ENCODE measurements around the gene SORBS2. TPM values are rescaled to one million over a fixed set of nuclear protein-coding genes. Genes with fewer than 3 reads are reported as not detected.
"Not testable (repeated sequence)": the region's sequence is repeated elsewhere in the genome, so short reads cannot be mapped to it uniquely, and the experiment has no call there.

The SORBS2 gene, protein sequence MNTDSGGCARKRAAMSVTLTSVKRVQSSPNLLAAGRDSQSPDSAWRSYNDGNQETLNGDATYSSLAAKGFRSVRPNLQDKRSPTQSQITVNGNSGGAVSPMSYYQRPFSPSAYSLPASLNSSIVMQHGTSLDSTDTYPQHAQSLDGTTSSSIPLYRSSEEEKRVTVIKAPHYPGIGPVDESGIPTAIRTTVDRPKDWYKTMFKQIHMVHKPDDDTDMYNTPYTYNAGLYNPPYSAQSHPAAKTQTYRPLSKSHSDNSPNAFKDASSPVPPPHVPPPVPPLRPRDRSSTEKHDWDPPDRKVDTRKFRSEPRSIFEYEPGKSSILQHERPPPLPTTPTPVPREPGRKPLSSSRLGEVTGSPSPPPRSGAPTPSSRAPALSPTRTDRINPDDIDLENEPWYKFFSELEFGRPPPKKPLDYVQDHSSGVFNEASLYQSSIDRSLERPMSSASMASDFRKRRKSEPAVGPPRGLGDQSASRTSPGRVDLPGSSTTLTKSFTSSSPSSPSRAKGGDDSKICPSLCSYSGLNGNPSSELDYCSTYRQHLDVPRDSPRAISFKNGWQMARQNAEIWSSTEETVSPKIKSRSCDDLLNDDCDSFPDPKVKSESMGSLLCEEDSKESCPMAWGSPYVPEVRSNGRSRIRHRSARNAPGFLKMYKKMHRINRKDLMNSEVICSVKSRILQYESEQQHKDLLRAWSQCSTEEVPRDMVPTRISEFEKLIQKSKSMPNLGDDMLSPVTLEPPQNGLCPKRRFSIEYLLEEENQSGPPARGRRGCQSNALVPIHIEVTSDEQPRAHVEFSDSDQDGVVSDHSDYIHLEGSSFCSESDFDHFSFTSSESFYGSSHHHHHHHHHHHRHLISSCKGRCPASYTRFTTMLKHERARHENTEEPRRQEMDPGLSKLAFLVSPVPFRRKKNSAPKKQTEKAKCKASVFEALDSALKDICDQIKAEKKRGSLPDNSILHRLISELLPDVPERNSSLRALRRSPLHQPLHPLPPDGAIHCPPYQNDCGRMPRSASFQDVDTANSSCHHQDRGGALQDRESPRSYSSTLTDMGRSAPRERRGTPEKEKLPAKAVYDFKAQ (N-terminal part only)
- polyA plus RNA-seq (ENCODE audit: insufficient read length) = 25.3 TPM

DNA sequence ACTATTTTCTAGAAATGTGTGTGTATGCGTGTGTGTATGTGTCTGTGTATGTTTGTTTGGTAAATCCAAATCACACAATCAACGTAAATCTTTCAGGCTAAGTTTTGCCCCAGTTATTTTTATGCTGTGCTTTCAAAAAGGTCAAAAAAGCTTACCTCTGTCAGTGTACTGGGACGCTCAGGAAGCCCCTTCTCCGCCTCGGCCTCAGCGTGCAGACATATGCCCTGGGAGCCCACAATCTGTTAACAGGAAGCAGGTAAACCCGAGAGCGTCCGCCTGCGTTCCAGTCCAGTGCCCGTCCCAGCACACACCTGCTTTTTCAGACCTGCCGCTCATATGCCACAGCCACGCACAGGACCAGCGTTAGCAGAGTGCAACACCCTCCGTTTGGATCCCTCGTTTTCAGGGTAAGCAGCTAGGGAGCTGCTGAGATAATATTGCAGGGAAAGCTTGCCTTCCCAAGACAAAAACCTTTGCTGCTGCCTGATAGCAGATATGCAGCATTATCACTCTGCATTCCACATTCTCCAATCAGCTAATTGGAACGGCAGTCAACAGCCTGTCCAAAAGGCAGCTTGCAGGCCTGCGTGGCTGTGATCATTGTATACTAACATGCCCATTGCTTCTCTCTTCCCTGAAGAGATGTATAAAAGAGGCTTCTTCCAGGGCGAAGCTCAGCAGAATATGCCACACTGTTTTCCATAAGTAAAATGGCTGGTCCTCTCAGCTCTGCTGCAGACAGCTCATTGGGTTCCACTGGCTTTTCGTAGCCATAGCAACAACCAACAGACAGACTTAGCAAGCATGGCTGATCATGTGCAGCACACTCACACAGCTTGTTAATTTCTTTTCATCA lies at the start of gene SORBS2:
Gene SORBS2 (minus strand): TSS at position 686 of the 856 bp plus-strand sequence. CDS start 121,623 bp downstream, outside the sequence.
- DNase-seq = no peak

DNA sequence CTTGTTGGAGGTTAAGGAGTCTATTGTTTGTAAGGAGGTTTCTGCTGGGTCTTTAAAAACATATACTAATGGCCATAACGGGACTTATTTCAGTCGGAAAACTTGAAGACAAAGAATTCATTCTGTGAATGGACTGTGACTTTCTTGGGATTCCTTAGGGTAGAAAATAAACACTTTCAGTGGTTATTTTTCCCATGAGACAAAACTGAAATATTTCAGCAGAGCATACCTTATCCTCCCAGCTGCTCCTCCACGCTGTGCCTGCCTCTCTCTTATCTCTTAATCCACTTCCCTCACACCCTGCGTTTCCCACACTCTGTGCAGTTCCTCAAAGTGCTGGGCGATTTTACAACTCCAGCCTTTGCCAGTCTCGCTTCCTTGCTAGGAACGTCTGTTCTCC lies 47.1 kb upstream of the SORBS2 start:
- DNase-seq = no peak

DNA sequence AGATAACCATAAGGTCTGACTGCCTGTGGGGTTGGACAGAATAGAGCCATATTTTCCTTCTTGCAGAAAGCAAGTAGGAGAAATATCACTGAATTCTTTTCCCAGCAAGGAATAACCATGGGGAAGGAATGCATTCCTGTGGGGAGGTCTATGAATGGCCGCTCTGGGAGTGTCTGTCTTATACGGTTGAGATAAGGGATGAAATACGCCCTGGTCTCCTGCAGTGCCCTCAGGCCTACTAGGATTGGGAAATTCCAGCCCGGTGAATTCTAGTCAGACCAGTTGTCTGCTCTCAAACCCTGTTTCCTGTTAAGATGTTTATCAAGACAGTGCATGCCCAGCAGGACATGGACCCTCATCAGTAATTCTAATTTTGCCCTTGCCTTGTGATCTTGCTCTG lies 45.6 kb upstream of the SORBS2 start:
- DNase-seq = not testable (repeated sequence)

DNA sequence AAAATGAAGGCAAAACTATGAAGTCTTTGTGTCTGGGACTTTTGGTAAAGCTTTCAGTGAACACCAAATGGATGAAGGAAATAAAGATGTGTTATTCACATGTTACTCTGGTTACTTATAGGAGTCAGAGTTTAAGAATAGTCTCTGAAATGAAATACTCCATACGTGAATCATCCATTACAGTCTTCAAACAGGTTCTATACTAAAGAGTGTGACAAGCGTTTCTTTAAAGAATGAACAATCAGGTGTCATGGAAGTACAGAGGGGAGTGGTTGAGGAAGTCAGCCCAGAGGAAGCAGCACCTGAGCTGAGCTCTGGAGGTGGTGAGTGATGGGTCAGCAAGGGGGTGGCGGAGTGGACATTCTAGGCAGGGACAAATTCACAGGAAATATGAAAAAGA lies 41.8 kb upstream of the SORBS2 start:
- no peak for DNase-seq

DNA sequence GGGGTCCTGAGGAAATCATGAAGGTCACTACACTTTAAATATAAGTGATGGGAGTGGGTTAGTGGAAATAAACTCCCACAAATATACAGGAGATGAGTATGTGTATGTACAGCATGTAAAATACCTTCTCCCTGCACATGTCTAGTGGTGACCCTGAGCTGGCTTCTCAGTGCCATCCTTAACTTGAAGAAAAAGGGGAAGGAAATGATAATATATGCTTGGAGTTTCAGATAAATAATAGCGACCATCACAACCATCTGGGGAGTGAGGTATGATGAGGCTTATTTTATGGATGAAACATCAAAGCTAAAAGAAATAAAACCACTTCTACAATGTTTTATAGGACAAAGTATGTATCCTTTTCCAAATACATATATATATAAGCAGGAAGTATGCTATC lies 41.0 kb upstream of the SORBS2 start:
- no peak for DNase-seq

DNA sequence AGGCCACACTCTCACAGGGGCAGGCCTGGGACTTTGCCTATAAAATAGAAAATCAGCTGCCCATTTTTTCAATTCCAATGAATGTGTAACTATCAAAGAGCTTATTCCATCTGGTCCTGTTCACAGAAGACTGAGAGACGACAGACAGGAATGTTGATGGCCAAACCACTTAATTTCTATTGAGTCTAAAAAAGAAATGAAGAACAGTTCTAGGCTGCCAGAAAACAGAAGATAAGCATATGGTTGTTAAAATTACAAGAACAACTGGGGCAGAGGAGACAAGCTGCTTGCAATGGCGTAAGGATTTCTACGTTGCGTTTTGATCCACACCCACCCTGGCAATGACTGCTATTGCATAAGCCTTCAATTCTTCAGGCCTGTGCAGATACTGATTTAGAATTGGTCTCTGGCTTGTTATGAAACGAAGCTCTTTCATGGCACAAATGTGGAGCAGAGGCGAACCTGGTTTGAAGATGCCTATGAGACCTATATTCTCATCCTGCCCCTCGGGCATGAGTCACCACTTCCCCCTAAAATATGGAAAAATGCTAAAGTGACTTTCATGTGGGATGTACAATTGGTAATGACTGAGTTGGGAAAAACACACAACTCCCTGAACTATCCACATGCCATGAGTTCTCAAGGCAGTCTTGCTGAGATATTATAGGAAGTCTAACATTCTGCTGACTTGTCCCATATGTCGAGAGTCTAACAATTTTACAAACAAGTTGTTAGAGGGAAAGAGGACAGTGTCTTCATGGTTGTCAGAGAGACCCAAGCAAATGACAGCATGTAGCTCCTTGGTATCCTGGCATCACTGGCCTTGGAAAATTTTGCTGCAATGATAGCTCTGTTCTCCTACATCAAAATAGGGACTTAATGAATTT lies 37.9 kb upstream of the SORBS2 start:
- DNase-seq = no peak

DNA sequence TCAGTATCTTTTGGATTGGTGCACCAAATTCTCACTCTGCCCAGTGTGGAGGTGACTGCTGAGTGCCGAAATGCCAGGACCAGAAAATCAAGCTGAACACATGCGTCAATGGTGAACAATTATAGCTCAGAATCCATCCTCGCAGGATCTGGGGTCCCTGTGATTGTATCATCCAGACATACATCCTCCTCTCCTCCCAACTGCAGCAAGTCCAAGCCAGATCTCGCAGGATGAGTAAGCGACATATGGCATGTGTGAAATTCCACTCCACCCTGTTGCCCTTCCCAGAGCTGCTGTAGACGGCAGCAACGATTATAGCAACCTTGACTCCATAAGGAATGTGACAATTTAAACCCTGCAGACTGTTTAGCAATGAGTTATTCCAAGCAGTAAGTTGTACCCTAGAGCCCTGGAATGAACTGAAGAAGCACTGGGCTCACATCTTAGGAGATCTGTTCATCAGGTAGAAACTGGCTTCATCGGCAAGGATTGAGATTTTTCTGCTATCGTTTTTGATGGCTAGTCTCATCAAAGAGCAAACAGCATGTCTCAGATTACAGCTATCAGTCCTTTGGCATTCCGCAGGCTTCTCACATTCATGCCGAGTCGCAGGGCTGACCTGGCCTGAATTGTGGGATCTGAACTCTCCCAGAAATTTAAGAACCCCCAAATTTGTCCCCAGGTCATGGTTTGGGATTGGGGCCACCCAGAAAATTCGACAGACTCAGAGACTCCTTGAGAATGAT lies 35.5 kb upstream of the SORBS2 start:
- DNase-seq = no peak

DNA sequence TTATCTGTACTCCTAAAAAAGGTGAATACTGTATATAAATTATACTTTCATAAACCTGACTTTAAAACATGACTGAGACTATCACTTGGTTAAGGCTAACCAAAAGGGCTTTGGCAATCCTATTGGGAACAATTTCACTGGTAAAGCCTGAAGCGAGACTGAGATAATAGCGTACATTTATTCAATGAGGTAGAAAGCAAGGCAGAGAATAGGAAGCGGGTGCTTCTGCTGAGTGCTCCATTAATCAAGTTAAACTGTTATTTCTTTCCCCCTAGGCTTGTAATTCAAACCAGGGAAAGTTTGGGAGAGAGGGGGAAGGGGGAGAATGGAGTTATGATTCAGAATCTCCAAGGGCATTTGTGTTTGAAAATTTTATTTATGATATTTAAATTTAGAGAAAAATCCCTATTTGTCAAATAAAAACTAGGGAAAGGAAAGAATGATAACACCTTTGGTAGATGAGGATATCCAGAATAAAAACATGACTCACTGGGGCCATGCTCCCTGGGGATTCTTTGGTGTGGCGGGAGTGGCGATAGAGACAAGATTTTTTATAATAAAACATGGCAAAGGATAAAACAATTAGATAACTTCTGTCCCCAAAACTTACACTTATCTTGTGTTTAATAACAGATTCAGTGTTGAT lies 34.6 kb upstream of the SORBS2 start:
- DNase-seq = no peak

DNA sequence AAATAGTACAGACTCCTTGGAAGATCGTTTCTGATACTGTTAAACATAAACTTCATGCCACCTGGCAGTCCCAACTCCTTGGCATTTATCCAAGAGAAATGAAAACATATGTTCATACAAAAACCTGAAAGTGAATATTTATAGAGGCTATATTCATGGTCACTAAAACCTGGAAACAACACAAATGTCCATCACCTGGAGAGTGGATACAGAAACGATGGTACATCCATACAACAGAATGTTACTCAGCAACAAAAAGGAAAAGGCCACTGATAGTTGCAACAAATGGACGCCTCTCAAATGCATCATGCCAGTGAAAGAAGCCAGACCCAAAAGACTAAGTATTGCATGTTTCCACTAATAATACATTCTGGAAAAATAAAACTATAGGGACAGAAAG lies 34.0 kb upstream of the SORBS2 start:
- no peak for DNase-seq

DNA sequence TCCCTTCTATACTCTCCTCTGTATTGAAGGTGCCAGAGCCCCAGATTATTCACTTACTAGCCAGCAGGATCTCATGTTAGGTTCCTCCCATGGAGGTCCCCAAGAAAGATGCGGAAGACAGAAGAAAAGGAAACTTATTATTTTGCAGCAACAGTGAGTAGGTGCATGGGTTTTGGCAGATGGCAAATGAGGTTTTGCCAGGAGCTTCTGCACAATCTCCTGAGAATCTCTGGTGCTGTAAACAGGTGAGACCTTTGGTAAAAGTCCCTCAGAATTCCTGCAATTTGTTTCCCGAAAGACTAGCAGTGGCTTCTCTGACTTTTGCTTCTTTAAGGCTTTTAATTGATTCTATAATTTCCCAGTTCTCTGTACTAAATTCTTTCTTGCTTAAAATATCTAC lies 29.5 kb upstream of the SORBS2 start:
- no peak for DNase-seq

DNA sequence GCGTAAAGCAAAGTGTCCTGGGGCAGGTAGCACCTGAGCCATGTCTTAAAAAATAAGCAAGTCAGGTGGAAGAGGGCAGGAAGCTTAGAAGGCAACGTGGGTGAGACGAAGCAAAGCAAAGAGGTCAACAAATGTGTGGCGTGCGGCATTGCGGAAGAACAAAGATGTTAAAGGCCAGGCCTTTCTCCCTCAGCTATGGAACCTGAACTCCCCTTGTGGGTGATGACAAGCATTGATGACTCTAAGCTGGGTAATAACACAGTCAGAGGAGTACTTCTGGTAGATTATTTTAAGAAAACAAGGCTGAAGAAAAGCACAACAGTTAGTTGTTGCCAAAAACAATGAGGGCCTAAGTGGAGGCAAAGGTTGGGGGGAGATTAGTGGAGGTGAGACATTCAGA lies 29.0 kb upstream of the SORBS2 start:
- DNase-seq = no peak

DNA sequence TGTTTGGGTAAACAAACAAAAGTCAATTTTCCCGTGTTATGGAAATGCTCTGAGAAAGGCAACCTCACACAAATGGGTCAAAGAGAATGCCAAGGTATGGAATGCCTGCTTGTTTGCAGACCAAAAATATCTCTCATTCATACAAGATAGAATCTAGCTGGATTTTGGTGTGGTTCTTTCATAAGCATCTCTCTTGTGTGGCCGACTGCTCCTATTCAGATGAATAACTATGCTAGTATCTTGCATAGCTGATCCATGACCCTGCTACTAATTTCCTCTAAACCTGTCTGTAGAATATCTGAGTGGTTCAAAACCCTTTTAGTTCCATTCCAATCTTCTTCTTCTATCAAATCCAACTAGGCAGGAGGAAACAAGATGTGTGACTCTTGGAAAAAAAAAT lies 28.2 kb upstream of the SORBS2 start:
- DNase-seq = no peak

DNA sequence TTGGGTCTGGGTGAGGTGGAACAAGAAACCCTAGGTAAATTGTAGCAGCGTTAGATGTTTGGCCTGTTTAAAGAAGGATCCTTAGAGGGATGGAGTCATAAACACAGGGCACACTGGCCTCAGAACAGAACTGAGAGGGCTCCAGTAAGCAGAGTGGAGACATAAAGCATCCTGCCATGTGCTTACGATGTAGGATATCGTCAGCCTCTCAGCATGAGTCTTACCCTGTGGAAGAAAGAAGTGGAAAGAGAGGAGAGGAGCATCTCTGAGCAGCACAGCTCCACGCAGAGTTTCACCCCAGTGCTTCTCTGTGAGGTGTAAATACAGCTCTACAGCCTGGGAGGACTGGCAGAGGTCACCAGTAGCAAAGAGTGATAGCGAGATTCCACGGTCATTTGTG lies 27.8 kb upstream of the SORBS2 start:
- DNase-seq = no peak

DNA sequence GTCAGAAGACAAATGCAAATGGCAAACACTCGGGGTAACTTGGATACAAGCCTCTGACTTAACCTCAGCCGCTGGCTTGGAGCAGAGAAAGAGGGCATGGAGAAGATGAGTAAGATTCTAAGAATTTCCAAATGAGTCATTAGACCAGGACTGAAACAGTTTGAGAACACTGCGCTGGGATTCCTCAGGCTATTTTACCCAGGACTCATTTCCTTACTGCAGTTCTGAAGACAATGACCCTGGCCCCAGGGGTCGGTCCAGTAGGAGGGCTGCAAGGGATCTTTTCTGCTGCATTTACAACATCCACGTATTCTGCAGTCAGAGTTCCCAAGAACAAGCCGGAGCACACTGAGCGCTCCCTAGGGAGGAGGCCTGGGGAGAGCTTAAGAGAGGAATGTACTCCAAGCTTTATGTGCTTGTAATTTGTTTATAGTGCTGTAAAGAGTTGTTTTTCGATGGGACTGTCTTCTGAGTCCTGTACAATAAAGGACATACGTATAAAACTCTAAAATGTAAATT lies 27.3 kb upstream of the SORBS2 start:
- DNase-seq = peak; percentile 54

DNA sequence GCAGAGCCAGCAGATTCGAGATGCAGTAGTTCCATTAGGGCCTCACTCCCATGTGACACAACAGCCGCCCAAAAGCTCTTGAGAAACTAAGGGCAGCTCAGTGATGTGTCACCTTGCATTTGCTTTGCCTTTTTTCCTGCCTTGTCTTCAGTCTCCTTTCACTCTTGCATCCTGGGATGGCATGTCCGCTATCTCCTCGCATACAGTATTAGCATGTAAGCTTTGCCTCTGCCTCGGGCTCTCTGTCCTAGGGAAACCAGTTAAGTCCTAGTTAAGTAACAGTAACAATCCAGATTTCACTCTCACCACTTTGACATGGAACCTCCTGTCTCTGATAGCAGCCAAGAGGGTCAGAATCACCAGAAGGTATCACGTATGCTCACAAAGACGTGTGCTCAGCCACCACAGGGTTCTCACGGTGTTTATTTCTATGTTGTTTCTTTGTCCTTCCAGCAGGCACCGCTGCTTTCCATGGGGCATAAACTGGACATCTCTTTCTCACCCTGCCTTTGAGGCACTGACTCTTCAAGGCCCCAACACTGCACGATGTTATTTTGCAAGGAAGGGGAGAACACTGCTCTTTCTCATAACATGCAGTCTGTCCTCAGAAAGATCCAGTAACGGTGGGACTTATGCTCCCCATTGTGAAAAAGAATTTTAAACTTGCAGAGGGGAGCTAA lies 26.7 kb upstream of the SORBS2 start:
- DNase-seq = no peak

DNA sequence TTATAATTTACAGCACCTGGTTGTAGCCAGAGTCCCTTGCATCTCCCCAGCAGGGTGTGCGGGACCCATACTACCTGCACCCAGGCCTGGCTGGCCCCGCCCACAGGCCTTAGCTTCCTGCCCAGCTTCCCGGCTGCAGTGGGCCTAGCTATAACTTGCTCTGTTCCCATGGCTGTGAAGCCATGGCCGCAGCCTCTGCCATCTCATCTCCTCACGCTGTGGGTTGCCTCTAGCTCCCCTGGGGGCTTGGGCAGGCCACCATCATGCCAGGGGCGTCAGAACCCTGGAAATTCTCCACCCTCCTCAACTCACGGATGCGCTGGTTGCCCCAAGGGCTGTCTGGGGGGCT lies 26.1 kb upstream of the SORBS2 start:
- DNase-seq = no peak

DNA sequence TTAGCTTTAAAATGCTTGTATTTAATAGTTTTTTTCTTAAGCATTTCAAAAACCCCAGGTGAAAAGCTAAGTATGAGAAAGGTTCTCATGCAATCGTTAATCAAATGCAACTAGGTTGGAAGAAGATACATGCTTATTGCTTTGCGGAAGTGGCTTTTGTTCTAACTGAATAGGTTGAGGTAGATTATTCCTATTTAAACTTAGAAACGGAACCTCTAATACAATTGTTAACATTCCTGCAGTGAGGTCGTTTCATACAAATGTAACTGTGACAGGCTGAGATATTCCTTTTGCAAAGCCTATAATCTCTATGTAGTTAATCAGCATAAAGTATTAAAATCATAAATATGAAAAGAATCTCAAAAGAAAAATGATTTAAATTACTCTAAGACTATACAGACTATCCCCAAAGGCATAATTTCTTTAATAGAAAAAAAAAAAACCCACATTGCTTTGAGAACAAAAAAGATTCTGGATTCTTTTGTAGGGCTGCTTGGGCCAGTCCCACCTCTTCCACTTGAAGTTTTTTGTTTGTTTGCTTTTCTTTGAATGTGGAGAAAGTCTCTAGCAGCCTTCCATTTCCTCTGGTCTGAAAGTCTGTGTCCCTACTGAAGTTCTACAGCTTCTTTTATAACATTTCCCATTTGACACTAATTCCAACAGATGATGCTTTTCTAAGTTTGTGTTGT lies 25.6 kb upstream of the SORBS2 start:
- DNase-seq = no peak

DNA sequence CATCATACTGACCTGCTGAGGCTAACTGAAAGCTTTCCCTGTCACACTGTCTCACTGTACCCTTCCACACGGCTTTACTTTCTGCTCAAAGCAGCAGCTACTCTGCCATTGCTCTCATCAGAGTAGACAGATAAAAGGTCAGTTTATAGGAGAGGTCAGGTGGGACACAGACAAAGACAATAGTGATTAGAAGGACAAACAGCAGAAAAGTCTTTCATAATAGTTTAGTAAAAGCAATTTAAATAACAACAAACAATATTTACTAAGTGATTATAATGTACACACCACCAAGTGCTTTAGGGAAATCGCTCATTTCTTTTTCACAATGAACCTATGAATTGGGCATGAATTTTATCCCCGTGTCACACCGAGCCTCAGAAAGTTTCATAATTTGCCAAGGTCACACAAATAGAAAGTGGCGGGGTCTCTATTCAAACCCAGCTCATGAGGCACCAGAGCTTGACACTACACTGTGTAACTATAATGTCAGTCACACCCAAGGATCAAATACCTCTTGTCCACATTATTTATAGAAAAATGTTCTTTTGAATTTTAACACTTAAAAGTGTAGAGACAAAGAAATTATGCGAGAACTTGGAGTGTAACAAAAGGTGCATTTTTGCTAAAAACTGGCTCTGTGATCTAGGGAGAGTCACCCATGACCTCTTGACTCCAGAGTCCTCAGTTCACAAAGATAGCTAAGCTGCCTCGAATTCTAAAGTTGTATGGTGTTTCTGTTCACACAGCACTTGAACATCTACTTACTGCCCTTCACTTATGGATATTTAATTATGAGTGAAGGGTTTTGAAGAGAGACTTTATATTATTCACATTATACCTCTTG lies 24.5 kb upstream of the SORBS2 start:
- no peak for DNase-seq
